Lower lobe of right lung (tissue), 2 donors: ENCODE measurements around the gene KIAA0753. TPM values are rescaled to one million over a fixed set of nuclear protein-coding genes. Genes with fewer than 3 reads are reported as not detected.

Experiments used
- ATAC-seq, 2 donors: fragments of 200-7000 bp; cut with Tn5 transposase; one replicate each; pipeline ENCODE4 v1.9.1; 2020 to 2022; ENCODE audit warnings: mild to moderate bottlenecking in 2 of 2, moderate library complexity in 2 of 2
- DNase-seq: peaks from one replicate; pipeline ENCODE4 v3.0.0-alpha.2; 2020
- H3K27ac ChIP-seq: fragments of 200-600 bp; one replicate; pipeline ENCODE4 v1.8.0; 2022
- H3K27me3 ChIP-seq: fragments of 200-600 bp; one replicate; pipeline ENCODE4 v1.8.0; 2022; ENCODE audit warnings: low read depth
- H3K36me3 ChIP-seq: fragments of 200-600 bp; one replicate; pipeline ENCODE4 v1.8.0; 2022; ENCODE audit warnings: mild to moderate bottlenecking
- H3K4me1 ChIP-seq: fragments of 200-600 bp; one replicate; pipeline ENCODE4 v1.8.0; 2022
- H3K4me3 ChIP-seq: fragments of 200-600 bp; one replicate; pipeline ENCODE4 v1.8.0; 2022; ENCODE audit warnings: mild to moderate bottlenecking
- H3K9me3 ChIP-seq: fragments of 200-600 bp; one replicate; pipeline ENCODE4 v1.8.0; 2022
- CTCF ChIP-seq: fragments of 200-600 bp; IDR thresholded peaks from one replicate; pipeline ENCODE4 v1.8.0; 2022; ENCODE audit warnings: antibody characterized with exemption, mild to moderate bottlenecking
- intact Hi-C: fragments of 100-400 bp; cut with DNase I; formaldehyde crosslinking; loops from one replicate; pipeline ENCODE4 v1.11.0; 2022
- total RNA-seq: library from RNA; stranded (reverse); fragmentation: NEBNext Ultra II Directional; extraction: Animal tissue kit (Norgen Biotek cat#: 25700); gene quantifications from one replicate; pipeline ENCODE4 v1.2.1, GENCODE V29; 2021
- donor health status: DM: no; HTN: yes; CAD: no; lungs with severe emphysema.

The KIAA0753 gene
- total RNA-seq, 1 donor from 2014 or later = 20.0 TPM

DNA sequence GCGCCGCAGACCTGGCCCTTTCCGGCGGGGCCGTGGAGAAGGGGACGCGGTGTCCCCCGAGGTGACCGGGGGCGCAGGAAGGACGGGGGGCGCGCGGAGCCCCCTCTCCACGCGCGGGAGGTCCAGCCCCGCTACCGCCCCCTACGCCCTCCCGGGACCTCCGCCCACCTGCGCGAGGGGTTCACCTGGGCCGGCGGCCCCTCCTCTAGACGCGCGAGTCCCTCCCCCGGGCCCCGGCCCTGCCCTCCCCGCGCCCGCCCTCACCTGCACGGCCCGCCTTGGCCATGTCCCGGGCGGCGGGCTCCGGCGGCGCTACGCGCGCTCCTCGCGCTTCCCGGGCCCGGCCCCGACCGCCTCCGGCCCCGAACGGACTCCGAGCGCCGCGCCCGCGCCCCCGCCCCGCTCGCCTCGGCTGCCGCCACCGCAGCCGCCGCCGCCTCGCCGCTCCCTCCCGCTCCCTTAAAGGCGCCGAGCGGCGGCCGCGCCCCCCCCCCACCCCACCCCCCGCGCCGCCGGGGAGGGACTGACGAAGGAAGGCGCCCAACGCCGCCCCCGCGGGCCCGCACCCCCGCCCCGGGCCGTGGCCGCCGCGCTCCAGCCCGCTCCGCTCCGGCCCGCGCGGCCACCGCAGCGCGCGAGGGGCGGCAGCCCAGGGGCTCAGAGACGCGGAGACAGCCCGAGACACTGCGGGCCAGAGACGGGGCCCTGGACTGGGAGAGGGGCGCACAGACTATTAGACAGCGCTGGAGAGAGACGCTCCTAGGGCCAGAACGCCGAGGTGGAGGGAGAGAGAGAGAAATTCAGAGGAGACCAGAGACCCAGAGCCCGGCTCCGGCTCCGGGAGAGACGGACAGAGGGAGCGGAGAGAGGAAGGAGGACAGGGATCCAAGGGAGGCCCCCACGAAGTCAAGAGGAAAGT lies 84.1 kb downstream of the KIAA0753 start, which contains the start of gene PITPNM3:
PITPNM3 (minus strand) TSS at position 435 of the 919 bp plus-strand sequence; CDS start at position 286, 149 bp downstream.
- DNase-seq (peak; percentile 63), ATAC-seq (peak; percentile 52 to 56)
- H3K27me3 ChIP-seq = peaks cover 20% of the 10 kb centered on the region
- peaks cover 42% of the 10 kb centered on the region for H3K4me1 ChIP-seq
- intact Hi-C loops = no loop called here
- no peaks in the 10 kb centered on the region for H3K9me3 ChIP-seq
- H3K27ac ChIP-seq = peak within 1 kb of the TSS; percentile 68
- no peaks in the 10 kb centered on the region for H3K36me3 ChIP-seq
- no peak for TF ChIP-seq CTCF
- H3K4me3 ChIP-seq = peak within 1 kb of the TSS; percentile 65

DNA sequence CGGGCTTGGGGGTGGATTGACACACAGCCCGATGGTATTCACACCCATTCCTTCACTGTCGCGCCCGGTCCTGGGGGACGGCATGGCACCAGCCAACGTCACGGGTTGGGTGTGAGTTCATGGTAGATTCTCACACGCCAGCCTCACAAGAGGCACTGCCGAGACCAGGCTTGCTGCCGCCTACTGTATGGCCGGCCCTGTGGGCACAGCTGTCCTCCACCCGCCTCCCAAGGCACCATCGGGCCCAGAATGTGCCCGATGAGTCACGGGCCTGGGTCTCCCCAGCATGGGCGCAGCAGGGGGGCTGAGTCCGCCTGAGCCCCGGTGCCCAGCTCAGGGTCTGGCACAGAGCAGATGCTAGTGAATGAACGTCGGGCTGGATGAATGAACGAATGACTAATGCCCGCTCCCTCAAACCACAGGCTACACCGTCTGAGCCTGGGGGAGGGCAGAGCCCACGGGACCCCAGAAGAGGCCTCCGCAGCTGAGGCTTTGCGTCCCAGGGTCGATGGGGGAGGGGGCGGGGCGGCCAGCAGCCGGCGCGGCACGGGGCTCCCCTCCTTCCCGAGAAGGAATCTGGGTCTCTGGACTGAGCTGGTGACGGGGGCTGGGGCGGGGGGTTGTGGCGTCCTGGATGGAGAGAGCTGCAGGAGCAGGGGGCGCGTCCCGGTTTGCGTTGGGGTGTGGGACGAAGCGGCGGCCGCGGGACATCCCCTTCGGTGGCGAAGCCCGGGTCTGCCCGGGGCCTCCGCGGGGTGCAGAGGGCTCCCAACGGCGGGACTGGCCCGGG lies 85.0 kb downstream of the KIAA0753 start:
- ATAC-seq (peak; percentile 36 to 61), DNase-seq (peak; percentile 62)
- no peaks in the 10 kb centered on the region for H3K9me3 ChIP-seq
- no peak for TF ChIP-seq CTCF
- H3K36me3 ChIP-seq = no peaks in the 10 kb centered on the region
- peak overlapping the region; percentile 65 for H3K4me3 ChIP-seq
- peaks cover 42% of the 10 kb centered on the region for H3K4me1 ChIP-seq
- intact Hi-C loops = no loop called here
- H3K27me3 ChIP-seq = peaks cover 20% of the 10 kb centered on the region
- peak overlapping the region; percentile 62 for H3K27ac ChIP-seq

DNA sequence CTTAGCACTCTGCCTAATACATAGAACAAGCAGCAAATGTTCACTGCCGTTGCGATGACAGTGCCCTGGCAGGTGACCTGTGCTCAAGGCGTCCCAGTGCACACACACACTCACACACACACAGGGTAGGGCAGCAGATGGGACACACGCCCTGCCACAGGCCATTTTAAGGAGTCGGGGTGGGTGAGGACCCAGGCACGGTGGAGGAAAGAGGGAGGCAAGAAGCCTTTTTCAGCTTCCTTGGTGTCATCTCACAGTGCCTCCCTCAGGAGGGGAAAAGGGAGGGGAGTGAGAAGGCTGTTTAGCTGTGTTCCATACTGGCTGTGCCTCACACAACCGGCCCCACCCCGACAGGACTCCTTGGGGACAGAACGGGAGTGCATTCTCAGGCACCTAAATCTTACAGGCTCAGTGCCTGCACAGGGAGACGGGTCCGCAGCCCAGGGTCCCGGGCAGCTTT lies 85.6 kb downstream of the KIAA0753 start:
- intact Hi-C loops = no loop called here
- no peaks in the 10 kb centered on the region for H3K9me3 ChIP-seq
- peaks cover 20% of the 10 kb centered on the region for H3K27me3 ChIP-seq
- H3K27ac ChIP-seq = peak overlapping the region; percentile 62
- DNase-seq (no peak), ATAC-seq (peak; percentile 1 to 2)
- no peaks in the 10 kb centered on the region for H3K36me3 ChIP-seq
- H3K4me1 ChIP-seq = peaks cover 42% of the 10 kb centered on the region
- peak overlapping the region; percentile 65 for H3K4me3 ChIP-seq
- no peak for TF ChIP-seq CTCF

DNA sequence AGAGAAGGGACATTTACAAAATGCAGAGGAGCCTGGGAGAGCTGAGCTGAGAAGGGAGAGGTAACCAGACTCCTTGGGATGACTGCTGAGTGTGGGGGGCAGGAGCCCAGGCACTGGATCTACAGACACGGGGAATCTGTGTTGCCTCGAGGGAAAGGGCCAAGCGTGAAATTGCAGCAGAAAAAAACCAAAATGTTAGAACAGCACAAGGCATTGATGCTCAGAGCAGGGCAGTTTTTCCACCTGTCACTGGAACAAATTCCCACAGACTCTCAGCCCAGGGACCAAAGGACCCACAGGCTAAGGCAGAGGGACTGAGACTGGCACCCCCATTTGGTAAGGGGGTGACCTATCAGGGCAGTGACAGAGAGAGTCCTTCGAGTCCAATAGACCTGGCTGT lies 86.2 kb downstream of the KIAA0753 start:
- no peak for DNase-seq

More for the DNA sequence above, 86.2 kb downstream of the KIAA0753 start:
- Histone ChIP-seq H3K36me3 (no peaks in the 10 kb centered on the region), H3K4me1 (peaks cover 41% of the 10 kb centered on the region), H3K4me3 (no peak overlapping the region), H3K9me3 (no peaks in the 10 kb centered on the region), H3K27me3 (peaks cover 20% of the 10 kb centered on the region), H3K27ac (peak overlapping the region; percentile 62)
- TF ChIP-seq CTCF = no peak
- intact Hi-C loops = no loop called here
- ATAC-seq = no peak
